GM18502 (cell line): ENCODE data around the gene IFT27.
"Not testable (repeated sequence)": the region's sequence is repeated elsewhere in the genome, so short reads cannot be mapped to it uniquely, and the experiment has no call there.

Source experiments
- ATAC-seq: cut with Tn5 transposase; IDR thresholded peaks from one replicate; pipeline ENCODE4 v1.9.1; 2021; ENCODE audit warnings: mild to moderate bottlenecking; ENCODE audit not compliant: unreplicated experiment, poor library complexity

IFT27 gene

DNA sequence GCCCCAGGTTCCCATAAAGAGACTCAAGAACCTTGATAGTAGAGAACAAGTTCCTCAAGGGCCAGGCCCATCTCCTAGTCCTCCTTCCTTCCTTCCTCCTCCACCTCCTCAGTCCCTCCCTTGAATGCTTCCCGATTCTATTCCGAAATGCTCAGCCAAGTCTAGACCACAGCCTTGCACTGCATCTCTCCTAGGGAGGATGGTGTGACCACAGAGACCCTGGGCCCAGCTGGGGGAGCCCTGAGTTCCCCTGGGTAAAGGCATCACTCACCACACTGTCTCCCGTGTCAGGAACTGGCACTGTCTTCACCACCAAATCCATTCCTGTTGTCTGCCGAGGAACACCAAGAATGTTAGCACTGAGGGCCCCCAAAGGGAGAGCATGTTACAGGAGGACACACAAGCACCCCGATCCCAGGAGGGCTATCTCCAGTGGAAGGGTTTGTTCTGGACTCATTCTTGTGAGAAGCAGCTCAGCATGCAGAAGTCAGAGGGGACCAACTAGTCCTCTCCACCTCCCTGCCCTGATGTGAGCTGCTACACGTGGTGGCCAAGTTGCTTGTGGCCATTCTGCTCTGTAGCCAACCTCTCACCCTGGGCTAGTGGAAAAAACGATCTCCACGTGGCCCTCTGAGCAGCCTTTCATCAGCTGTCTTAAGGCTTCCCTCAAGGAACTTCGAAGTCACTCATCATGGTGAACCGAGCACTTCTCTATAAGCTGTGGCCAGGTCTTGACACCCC, 8.7 kb downstream of the IFT27 start:
- no peak for ATAC-seq

DNA sequence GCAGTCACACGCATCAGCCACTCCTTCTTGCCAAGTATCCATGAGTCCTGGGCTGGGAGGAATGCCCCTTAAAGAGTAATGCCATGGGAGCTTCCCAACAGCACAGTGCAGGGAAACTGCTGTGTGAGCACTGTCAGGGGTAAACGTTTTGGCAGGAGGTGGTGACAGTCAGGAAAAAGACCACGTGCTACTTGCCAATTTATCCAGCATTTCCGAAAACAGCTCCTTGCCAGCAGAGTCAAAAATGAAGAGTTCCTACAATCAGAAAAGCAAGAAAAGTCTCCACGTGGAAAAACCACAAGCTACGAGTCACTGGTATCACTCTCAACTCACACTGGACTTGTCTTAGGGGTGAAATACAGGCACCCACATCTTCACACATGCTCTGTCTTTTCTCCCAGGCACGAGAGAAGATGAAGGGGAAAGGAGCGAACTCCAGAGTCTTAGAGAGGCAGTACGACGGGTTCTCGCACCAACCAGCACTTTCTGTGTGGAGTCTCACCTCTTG, 9.9 kb downstream of the IFT27 start:
- ATAC-seq: no peak

DNA sequence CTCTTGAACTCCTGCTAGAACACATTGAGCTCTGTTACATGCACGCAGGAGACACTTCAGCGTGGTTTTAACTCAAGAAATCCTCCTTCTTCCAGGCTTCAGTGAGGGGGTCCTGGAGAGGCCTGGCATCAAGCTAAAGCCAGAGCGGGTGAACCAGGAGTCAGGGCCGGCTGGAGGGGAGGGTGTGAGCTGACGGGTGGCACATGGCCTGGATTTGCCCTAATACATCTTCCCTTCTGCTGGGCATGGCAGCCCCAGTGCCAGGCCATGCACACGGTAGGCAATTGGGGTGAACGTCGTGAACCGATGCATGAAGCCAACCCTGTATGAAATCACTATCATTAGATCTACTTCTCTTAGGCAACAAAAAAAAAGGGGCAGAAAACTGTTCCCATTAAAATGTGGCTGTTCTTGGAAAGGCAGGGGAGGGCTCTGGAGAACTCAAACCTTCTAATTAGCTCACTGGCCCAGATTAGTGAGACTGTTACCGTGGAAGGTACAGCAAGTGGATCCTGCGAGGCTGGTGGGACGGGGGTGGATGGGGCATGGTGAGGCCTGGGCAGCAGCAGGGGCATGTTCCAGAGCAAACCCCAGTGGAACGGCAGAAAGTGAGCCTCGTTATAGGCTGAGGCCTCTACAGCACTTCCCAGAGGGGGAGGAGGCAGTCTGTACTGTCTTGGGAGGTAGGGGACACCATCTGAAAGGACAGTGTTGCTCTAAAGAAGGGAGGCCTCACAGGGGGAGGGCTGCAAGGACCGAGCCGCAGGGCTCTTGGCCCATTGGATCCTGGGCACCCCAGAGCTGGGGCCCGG, 10.6 kb downstream of the IFT27 start:
- ATAC-seq: no peak

DNA sequence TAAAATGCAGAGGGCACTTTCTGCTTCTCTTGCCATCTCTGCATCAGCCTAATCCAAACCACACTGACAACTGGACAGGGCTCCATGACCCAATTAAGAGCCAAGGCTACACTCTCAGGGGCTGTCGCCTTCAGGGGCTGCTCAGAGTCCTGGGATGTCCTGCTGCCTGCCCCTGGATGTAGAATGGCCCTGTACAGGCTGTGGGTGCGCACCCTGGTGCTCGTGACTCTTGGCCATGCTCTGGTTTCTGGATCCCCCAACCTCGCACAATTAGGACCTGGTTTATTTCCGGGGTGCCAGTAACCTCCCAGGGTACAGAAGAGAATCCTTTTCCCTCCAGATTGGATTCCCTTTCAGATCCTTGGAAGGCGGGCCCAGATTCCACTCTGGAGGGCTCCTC, 11.3 kb downstream of the IFT27 start:
- no peak for ATAC-seq

DNA sequence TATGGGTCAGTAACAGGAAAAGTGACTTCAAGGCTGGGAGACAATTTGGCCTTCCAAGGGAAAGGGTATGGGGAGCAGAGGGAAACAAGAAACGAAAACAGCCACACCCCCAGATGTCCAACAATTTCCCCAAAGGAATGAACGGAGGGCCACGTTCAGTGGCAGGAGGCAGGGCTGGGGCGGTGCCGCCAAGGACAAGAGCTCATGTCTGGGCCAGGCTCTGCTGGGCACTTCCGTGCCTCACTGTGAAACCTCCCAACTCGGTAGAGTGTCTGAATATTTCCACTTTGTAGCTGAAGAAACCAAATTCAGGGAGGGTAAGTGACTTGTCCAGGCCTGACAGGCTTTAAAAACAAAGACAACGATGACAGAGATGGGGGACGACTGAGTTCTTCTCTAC, 11.9 kb downstream of the IFT27 start:
- no peak for ATAC-seq

DNA sequence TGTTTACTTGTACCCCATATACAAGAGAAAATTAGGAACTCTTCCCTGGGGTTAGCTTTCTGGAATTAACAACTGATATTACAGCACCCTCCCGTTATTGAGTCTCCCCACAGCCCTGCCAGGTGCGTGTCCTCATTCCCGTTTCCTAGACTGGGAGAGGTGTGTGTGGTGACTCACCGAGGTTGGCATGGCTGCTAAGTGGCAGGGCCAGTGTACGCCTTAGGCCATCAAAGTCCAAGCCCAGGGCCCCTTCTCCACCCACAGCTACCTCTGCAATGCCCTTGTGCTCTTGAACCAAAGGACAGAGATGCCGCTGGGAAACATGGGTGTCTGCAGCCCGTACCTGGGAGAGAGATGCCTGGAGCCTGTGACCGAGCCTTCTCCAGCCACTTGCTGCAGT, 12.3 kb downstream of the IFT27 start:
- ATAC-seq: no peak

DNA sequence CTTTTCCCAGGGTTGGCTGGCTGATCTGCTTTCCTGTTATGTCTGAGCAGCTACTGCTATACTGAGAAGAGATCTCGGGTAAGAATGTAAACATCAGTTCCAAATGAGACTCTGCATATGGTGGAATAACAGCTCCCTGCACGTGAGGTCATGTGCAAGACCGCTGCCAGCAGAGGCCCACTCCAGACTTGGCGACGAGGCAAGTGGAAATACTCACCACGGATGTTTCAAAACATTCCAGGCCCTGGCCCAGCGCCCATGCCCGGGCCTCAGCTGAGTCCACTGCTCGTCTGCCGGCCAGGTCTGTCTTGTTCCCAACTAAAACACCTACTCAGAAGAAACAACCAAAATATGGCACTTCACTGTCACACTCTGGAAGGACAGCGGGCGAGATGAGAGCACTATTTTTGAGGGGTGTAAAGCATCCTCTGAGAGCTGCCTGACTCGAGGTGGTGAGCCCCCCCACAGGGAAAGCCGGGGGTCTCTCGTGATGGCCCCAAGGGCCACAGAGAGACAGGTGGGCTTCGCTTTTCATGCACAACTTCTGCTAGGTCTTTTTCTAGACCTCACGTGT, 13.1 kb downstream of the IFT27 start:
- no peak for ATAC-seq

DNA sequence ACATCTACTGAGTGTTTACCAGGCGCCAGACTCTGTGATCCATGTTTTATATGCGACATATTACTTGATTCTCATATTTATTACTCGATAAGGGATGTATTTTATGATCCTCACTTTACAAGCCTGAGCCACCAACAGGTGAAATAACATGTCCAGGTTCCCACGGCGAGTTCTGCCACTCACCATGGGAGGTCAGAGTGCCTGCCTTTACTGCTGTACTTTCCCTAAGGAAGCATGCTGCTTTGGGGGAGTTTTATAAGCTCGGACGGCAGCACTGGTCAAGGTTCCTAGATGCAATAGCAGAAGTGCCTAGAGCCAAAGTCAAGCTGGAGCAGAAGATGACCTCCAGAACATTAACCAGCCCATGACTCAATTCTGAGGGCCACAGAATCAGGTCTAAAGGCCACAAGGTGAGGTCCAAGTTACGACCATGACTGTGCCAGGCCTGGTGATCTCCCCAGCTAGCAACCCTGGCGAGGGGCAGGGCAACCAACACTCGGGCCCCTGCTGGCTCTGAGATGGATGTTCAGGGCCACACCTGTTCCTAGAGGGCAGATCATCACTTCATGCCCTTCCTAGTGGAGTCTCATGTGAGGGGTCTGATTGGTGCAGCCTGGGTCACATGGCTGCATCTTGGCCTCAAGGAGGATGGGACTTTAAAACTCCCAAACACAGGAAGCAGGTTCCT, 14.2 kb downstream of the IFT27 start:
- no peak for ATAC-seq

DNA sequence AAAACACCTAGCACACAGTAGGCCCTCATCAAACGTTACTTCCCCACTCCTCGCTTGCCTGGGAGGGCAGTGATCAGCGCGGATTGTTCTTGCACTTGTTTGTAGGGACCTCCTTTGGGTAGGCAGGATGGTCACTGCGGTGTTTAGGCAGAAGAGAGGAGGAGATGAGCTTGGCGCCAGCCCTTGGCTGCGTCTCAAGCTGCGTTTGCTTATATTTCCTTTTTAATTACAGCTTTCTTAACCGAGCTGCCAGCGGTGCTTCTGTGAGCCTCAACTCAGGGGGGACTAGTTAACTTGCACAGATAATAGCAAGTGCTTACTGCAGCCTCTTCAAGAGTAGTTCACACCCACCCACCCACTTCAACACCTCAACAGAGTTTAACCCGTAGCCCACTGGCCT, 15.1 kb downstream of the IFT27 start:
- no peak for ATAC-seq

DNA sequence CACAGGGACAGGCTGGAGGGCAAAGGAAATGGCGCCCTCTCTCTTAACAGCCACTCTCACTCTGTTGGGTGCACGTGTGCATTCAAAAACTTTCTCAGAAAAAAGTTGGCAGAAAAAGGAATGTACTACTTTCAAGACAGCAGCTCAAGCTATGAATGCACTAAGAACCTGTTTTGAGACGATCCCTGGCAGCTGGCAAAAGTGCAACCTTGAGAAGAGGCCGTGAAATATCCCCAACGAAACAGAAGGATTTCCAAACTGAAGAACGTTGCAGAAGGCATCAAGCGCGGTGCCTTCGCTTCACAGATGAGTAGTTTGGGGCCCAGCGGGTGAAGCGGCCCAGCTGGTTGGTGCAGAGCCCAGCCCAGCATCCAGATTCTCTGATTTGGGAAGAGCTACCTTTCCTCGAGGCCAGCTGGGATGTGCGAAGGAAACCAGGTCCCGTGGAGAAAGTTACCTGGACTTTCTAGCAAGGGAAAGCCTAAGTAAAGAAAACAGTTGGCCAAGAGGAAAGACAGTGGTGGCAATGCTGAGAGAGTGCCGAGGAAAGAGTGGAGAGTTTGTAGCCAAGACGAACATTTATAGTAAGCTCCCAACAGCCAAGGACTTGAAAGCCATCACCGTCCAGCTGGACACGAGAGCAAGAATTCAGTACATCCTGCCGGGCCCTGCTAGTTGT, 16.3 kb downstream of the IFT27 start:
- ATAC-seq: no peak

DNA sequence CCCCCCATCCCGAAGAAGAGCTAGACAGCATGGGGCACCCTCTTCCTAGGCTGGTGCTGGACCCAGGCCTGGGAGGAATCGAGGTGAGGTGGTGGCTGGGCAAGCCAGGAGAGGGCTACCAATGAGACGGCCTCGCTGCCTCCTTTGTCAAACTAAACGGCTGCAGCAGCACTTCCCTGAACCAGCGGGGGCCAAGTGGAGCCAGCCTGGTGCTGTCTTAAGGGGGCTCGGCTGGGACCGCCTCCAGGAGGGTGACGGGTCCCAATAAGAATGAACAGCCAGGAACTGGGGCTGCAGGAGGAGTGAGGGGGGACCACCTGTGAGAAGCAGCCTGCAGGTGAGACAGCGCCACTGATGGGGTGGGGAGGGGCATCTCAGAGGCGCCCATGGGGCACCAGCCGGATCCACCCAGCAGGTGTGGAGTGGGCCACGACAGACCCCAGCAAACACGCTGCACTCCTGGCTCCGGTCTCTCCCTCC, 17.1 kb downstream of the IFT27 start:
- no peak for ATAC-seq

DNA sequence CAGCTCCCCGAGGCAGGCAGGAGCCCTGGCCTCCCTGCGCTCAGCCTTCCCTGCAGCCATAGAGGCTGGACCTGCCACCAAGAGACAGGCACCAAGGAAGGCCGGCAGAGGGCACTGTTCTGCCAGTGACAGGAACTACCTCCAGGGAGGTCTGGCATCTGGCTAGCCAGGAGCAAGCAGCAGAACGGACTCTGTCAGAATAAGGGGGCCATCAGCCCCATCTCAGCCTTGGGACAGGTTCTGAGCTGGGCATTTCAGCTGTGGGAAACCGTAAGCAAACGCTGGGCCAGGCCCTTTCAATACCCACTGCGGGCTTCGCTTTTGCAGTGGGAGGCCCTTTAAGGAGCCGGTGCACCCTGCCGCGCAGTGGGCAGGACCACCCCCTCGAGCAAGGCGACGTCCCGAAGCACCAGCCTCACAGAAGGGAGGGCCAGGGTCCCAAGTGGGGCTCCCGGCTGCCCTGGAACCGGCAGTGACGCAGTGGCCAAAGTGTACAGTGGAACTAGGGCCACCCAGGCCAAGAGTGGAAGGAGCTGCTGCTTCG, 18.2 kb downstream of the IFT27 start:
- no peak for ATAC-seq

DNA sequence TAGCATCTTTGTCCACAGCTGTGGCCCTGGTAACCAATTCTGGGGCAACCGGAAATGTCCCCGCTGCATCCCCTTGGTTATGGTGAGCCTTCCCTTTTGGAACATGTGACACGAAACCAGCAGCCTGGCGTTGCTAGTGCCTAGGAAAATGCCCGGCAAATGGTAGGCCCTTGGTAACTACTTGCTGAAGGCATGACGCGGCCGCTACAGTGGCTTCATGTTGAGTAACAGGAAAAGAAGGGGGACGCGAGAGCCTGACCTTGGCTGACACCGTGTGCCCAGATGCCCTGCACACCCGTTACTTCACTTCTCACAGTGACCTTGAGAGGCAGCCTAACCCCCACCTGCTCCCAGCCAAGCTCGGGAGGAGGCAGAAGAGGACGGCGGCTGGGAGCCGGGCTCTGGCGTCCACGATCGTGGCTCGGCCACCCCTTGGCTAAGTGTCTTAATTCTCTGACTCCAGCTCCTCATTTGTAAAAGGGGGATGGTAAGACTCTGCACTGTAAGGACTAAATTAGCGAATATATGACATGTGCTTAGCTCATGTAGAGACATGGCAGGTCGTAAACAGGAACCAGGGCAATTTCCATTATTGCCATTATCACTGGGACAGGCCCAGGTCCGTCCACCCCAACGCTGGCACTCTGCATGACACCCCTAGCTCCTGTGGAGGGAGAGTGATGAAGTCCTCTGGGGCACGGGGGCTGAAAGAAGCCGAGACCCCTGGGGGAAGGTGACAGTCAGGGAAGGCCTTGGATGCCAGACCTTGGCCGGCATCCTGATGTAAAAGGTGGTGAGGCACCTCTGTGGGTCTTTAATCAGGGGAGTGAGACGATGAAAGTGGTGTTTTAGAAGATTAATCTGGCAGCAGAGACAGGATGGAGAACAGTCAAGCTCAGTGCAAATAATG, 18.9 kb downstream of the IFT27 start:
- no peak for ATAC-seq

DNA sequence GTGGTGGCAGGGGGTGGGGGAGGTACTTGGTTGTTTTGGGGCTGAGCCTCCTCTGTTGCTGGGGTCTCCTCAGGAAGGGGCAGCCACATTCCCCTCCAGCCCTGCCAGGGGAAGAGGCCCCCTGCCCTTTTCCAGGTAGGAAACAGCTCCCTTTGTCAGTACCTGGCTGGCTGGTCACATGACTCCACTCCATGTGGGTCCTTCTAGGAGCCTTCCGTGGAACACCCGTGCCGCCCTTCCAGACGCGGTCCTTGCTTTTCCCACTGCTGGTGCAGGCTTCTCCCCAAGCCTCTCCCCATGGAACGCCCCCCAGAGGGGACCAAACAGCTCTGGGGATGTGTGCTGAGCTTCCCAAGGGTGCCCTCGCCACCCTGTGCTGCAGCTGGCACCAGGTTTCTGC, 19.9 kb downstream of the IFT27 start:
- no peak for ATAC-seq

DNA sequence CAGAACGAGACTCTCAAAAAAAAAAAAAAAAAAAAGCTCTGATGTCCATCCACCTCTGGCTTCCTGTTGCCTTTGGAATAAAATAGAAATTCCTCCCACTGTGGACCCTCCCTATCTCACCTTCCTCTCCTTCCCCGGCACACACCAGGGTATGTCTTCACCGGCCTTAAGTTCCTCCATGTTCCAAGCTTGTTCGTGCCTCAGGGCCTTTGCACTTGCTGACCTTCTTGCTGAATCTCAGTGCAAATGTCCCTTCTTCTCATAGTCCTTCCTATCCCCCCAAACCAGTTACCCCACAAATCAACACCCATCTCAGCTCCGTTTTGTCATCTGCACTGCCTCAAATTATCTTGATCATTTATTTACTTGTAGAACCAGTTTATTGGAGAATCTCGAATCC, 20.6 kb downstream of the IFT27 start:
- ATAC-seq: no peak

DNA sequence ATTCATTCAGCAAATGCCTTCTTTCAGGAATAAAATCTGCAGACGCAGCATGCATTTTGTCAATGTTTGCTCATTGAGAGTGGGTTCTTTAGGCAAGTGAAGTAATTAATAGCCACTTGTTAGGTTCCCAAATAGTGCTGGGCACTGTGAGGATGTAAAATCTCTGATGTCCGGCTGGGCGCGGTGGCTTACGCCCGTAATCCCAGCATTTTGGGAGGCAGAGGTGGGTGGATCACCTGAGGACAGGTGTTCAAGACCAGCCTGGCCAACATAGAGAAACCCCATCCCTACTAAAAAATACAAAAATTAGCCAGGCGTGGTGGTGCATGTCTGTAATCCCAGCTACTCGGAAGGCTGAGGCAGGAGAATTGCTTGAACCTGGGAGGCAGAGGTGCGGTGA, 21.0 kb downstream of the IFT27 start:
- ATAC-seq: not testable (repeated sequence)

DNA sequence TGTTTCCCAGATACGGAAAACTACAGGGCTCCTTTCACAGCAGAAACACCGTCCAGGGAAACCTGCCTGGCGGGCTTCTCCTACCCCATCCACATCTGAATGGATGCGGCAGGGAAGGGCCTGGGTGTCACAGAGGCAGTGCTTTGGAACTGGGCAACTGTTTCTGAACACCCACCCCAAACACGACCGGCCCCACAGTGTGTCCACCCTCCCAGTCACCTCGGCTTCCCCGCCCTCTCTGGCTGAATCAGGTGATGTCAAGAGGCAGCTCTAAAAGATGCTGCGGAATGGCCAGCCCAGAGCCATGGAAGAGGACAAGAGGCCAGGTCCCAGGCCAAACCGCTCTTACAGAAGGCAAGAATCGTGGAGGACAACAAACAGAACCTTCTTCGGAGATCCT, 22.0 kb downstream of the IFT27 start:
- ATAC-seq: no peak

DNA sequence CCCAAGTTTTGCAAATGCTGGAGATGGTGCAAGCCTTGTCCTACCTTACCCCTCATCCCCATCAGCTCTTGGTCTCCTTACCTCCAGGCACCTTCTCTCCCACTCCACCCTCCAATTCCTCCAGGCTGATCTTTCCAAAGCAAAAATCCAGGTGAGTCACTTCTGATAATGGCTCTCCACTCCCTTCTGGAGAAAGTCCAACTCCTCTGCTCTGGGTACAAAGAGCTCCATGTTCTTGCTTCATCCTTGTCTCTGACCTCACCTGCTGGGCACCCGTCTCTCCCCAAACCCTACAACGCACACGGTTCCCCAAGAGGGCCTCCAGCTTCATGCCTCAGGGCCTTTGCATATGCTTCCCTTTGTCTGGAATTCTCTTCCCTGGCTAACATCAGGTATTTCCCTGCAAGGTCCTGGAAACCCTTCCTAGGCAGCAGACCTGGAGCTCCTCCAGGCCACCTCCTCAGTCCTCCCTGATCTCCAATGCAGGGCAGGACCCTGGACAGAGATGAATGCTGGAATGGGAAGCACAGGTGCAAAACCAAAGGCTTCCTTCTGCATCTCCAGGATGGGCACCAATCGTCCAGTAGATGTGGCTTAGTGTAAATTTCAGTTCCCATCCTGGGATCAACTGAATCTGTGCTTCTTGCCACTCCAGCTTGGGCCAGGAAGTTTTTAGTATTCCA, 22.7 kb downstream of the IFT27 start:
- no peak for ATAC-seq
